ENCODE measurements around the gene NFIB. TPM values are rescaled to one million over a fixed set of nuclear protein-coding genes. Genes with fewer than 3 reads are reported as not detected.

NFIB gene
- total RNA-seq, 1 experiment from 2014 or later = 14.3 TPM

GRCh38 chr9:14317667-14318320 is 3.9 kb upstream of the NFIB start:
- H4K8ac ChIP-seq (replicated peaks; ENCODE audit: insufficient read length, low read depth, low read length) = no peak overlapping the region
- peaks cover 42% of the 10 kb centered on the region for H3K23me2 ChIP-seq (ENCODE audit: insufficient read length, low read depth, low read length, poor library complexity, severe bottlenecking)
- H2BK12ac ChIP-seq (ENCODE audit: insufficient read length, low read depth, low read length) = no peak overlapping the region
- H3K79me1 ChIP-seq (ENCODE audit: insufficient read depth, low read depth, low read length, poor library complexity, severe bottlenecking) = no peaks in the 10 kb centered on the region
- no peak overlapping the region for H2BK5ac ChIP-seq (ENCODE audit: insufficient read length, low read length)
- no peak overlapping the region for H3K4ac ChIP-seq (ENCODE audit: low read depth, low read length)
- H4K20me1 ChIP-seq (ENCODE audit: control insufficient read depth, insufficient read depth, insufficient read length) = no peaks in the 10 kb centered on the region
- no CpG with 5 or more reads among the region's 4 CpGs for WGBS (ENCODE audit: extremely low coverage, insufficient read length, low lambda C conversion rate)
- no peak overlapping the region for H3K9ac ChIP-seq (ENCODE audit: extremely low read depth, insufficient read length, low read length)
- H3K56ac ChIP-seq (ENCODE audit: insufficient read length, low read depth, low read length) = no peak overlapping the region
- Mint-ChIP-seq H3K27me3 (ENCODE audit: low read depth) (peaks cover 20% of the 10 kb centered on the region), H3K27ac (peak overlapping the region in 1 of 3 experiments; percentile 89; a peak in 2 of 7 replicates), H3K4me3 (peak overlapping the region; percentile 92 to 99; a peak in 3 of 5 replicates), H3K9me3 (0 out of 5 replicates have a peak, but pooled peaks cover 0 to 2% of the 10 kb centered on the region in 2 experiments), H3K4me1 (peaks cover 57 to 60% of the 10 kb centered on the region in 2 experiments), H3K36me3 (ENCODE audit: insufficient read depth in 1 of 3, low read depth in 3 of 3) (peaks cover 0 to 1% (median 0%) of the 10 kb centered on the region in 3 experiments; a peak in 1 of 7 replicates)
- H3K4me2 ChIP-seq (ENCODE audit: insufficient read depth, insufficient read length, low read length) = peak overlapping the region; percentile 81
- no peaks in the 10 kb centered on the region for H3K79me2 ChIP-seq (ENCODE audit: insufficient read depth, low read length)
- H3K14ac ChIP-seq (ENCODE audit: insufficient read depth, low read length) = no peak overlapping the region
- no peak overlapping the region for H3T11ph ChIP-seq (ENCODE audit: low read length)
- no peaks in the 10 kb centered on the region for H3K27me3 ChIP-seq (ENCODE audit: insufficient read depth, low read length)
- TF ChIP-seq CTCF (conservative IDR thresholded peaks at IDR 0.05) = no peak
- H2AFZ ChIP-seq (ENCODE audit: low read length) = no peak overlapping the region
- peaks cover 8% of the 10 kb centered on the region; the same call in 1 of the 2 replicates for H3K4me1 ChIP-seq (ENCODE audit: insufficient read depth, low read length)
- no peak overlapping the region for H4K5ac ChIP-seq (ENCODE audit: insufficient read length, low read depth, low read length)
- no peak overlapping the region for H2BK15ac ChIP-seq (ENCODE audit: low read depth, low read length)
- H3K27ac ChIP-seq (ENCODE audit: insufficient read length, low read depth, low read length) = no peak overlapping the region
- H2AK5ac ChIP-seq (ENCODE audit: insufficient read length, low read length) = no peak overlapping the region
- no peak overlapping the region for H3K18ac ChIP-seq (ENCODE audit: insufficient read length, low read depth, low read length)
- no peak for DNase-seq
- no peak overlapping the region for H2BK120ac ChIP-seq (ENCODE audit: low read depth, low read length, poor library complexity, severe bottlenecking)
- H4K91ac ChIP-seq (ENCODE audit: insufficient read length, low read depth, low read length) = no peak overlapping the region
- H3K9me3 ChIP-seq (ENCODE audit: control insufficient read depth, low read depth, low read length) = no peaks in the 10 kb centered on the region
- no peak overlapping the region for H3K23ac ChIP-seq (ENCODE audit: insufficient read length, low read depth, low read length)
- no peak overlapping the region for H2BK20ac ChIP-seq (ENCODE audit: low read depth, low read length, poor library complexity, severe bottlenecking)

Measured in H9 (cell line).